ENCODE measurements around the gene KCTD10.

KCTD10 gene

GRCh38 chr12:109477185-109477962, at the start of gene KCTD10, which contains the start of gene UBE3B:
KCTD10 (minus strand) TSS chr12:109477300; CDS start chr12:109477262, 38 bp downstream.
UBE3B (plus strand) TSS chr12:109477634; CDS start chr12:109483552, 5,918 bp downstream.
- peak; percentile 94 for DNase-seq (ENCODE audit: low read depth)
- TF ChIP-seq CTCF (IDR thresholded peaks at IDR 0.05; ENCODE audit: insufficient read depth, low read depth, low read length, missing control alignments), result no peak
- H3K4me3 ChIP-seq (ENCODE audit: low read length), result peak within 1 kb of the TSS; percentile 98

GRCh38 chr12:109525279-109525585, 48.1 kb upstream of the KCTD10 start:
- no peak overlapping the region for H3K4me3 ChIP-seq (ENCODE audit: low read length)
- TF ChIP-seq CTCF (IDR thresholded peaks at IDR 0.05; ENCODE audit: insufficient read depth, low read depth, low read length, missing control alignments), result no peak
- DNase-seq (ENCODE audit: low read depth), result no peak

- TF ChIP-seq CTCF (IDR thresholded peaks at IDR 0.05; ENCODE audit: insufficient read depth, low read depth, low read length, missing control alignments), result no peak
- no peak for DNase-seq (ENCODE audit: low read depth)
These were observed 47.6 kb upstream of the KCTD10 start for GRCh38 chr12:109524466-109525278.

GRCh38 chr12:109523504-109523903, 46.4 kb upstream of the KCTD10 start:
- DNase-seq (ENCODE audit: low read depth), result no peak
- H3K4me3 ChIP-seq (ENCODE audit: low read length), result no peak overlapping the region
- TF ChIP-seq CTCF (IDR thresholded peaks at IDR 0.05; ENCODE audit: insufficient read depth, low read depth, low read length, missing control alignments), result no peak

More at GRCh38 chr12:109524466-109525278, 47.6 kb upstream of the KCTD10 start:
- H3K4me3 ChIP-seq (ENCODE audit: low read length), result no peak overlapping the region

- TF ChIP-seq CTCF (IDR thresholded peaks at IDR 0.05; ENCODE audit: insufficient read depth, low read depth, low read length, missing control alignments), result no peak
- no peak for DNase-seq (ENCODE audit: low read depth)
- H3K4me3 ChIP-seq (ENCODE audit: low read length), result no peak overlapping the region
These were observed 46.0 kb upstream of the KCTD10 start for GRCh38 chr12:109523071-109523470.

- no peak for DNase-seq (ENCODE audit: low read depth)
- H3K4me3 ChIP-seq (ENCODE audit: low read length), result no peak overlapping the region
- no peak for TF ChIP-seq CTCF (IDR thresholded peaks at IDR 0.05; ENCODE audit: insufficient read depth, low read depth, low read length, missing control alignments)
These were observed 44.7 kb upstream of the KCTD10 start for GRCh38 chr12:109521831-109522230.

Measured in epithelial cell of esophagus (primary cell).